Thoracic aorta (tissue), 2 donors: ENCODE results near the gene ARHGAP31. TPM values are rescaled to one million over a fixed set of nuclear protein-coding genes. Genes with fewer than 3 reads are reported as not detected.

Source experiments
- total RNA-seq, 2 donors: library from RNA; depleted of rRNA; stranded (reverse); fragments of >200 nt; gene quantifications; one replicate each; pipeline versions ENCODE4 v1.1.0 to v1.2.3, GENCODE V29; 2016

ARHGAP31 gene
- total RNA-seq, 2 donors from 2014 or later = 20.8 to 33.6 TPM

Other genes starting within 250 kb of the ARHGAP31 start
- gene TEX55, start 148.2 kb upstream of the ARHGAP31 start, total RNA-seq = not detected
- gene UPK1B, start 120.8 kb upstream of the ARHGAP31 start, total RNA-seq = 1 to 10 TPM in 1 of 2 donors, not detected in 1; 1.8 TPM
- gene B4GALT4, start 53.5 kb upstream of the ARHGAP31 start, total RNA-seq = 10 to 100 TPM; 17.1 to 19.6 TPM
- gene TMEM39A, start 169.2 kb downstream of the ARHGAP31 start, total RNA-seq = 10 to 100 TPM; 34.3 to 43.7 TPM
- 10 to 100 TPM; 11.0 to 35.9 TPM for gene POGLUT1, start 174.6 kb downstream of the ARHGAP31 start, total RNA-seq
- 10 to 100 TPM; 28.8 to 49.1 TPM for gene TIMMDC1, start 204.2 kb downstream of the ARHGAP31 start, total RNA-seq